SK-N-MC (cell line): ENCODE data around the gene KIF11.

ENCODE experiments used
- EZH2 ChIP-seq: fragments of 200-600 bp; sonication (generic); IDR thresholded peaks from one replicate; pipeline ENCODE4 v1.6.1; 2017; ENCODE audit warnings: antibody characterized with exemption
- FOXP2 ChIP-seq: optimal IDR thresholded peaks from 2 replicates; pipeline ENCODE3; 2011; ENCODE audit warnings: mild to moderate bottlenecking, moderate library complexity; ENCODE audit not compliant: insufficient read depth; ENCODE audit errors: extremely low read length, control extremely low read depth
- POLR2AphosphoS5 ChIP-seq: IDR thresholded peaks from 2 replicates; pipeline ENCODE4 v1.6.1; 2012; ENCODE audit warnings: mild to moderate bottlenecking, low read depth, low read length, borderline replicate concordance

- no peak for TF ChIP-seq POLR2AphosphoS5
- no peak for TF ChIP-seq EZH2
- TF ChIP-seq FOXP2: no peak
Observed at GRCh38 chr10:92545556-92545955, 47.4 kb upstream of the KIF11 start.
